Heart left ventricle (tissue), 16 donors: ENCODE results near the gene GJD4. TPM values are rescaled to one million over a fixed set of nuclear protein-coding genes. Genes with fewer than 3 reads are reported as not detected.

Source experiments
- ATAC-seq, 4 donors: fragments of 200-7000 bp; cut with Tn5 transposase; one replicate each; pipeline ENCODE4 v1.9.1; 2020 to 2022; ENCODE audit warnings: moderate library complexity in 4 of 4, mild to moderate bottlenecking in 3 of 4, moderate number of reproducible peaks in 1 of 4
- DNase-seq, 5 donors: peaks; one replicate each; pipeline ENCODE4 v3.0.0-alpha.2; 2020
- H3K27ac ChIP-seq, 12 donors: fragments of 200-600 bp; sonication (generic) in 4 of 12; one replicate each; pipeline versions ENCODE4 v1.5.0 to v1.8.0; 2016 to 2022; ENCODE audit warnings: mild to moderate bottlenecking in 2 of 12
- H3K27me3 ChIP-seq, 9 donors: fragments of 200-600 bp; sonication (generic) in 2 of 9; one replicate each; pipeline versions ENCODE4 v1.5.1 to v1.8.0; 2016 to 2022; ENCODE audit warnings: mild to moderate bottlenecking in 3 of 9
- H3K36me3 ChIP-seq, 9 donors: fragments of 200-600 bp; sonication (generic) in 2 of 9; one replicate each; pipeline versions ENCODE4 v1.5.0 to v1.8.0; 2018 to 2022; ENCODE audit warnings: mild to moderate bottlenecking in 2 of 9
- H3K4me1 ChIP-seq, 12 donors: fragments of 200-600 bp; sonication (generic) in 4 of 12; one replicate each; pipeline versions ENCODE4 v1.5.0 to v1.8.0; 2016 to 2022; ENCODE audit warnings: mild to moderate bottlenecking in 3 of 12
- H3K4me3 ChIP-seq, 12 donors: fragments of 200-600 bp; sonication (generic) in 4 of 12; one replicate each; pipeline versions ENCODE4 v1.5.0 to v1.8.0; 2017 to 2022; ENCODE audit warnings: mild to moderate bottlenecking in 9 of 12, moderate library complexity in 4 of 12
- H3K9me3 ChIP-seq, 12 donors: fragments of 200-600 bp; sonication (generic) in 4 of 12; one replicate each; pipeline versions ENCODE4 v1.5.0 to v1.8.0; 2016 to 2022; ENCODE audit warnings: mild to moderate bottlenecking in 1 of 12
- POLR2A ChIP-seq, 2 donors: fragments of 450-650 bp; IDR thresholded peaks; one replicate each; pipeline ENCODE4 v1.6.1; 2017; ENCODE audit warnings: antibody characterized with exemption in 2 of 2, mild to moderate bottlenecking in 2 of 2, moderate library complexity in 2 of 2
- WGBS, 4 donors: extraction: QIAGEN DNeasy Blood & Tissue Kit in 2 of 4; methylation state at CpG; one replicate each; pipeline versions ENCODE4 v1.1.5 to v1.1.7; 2013 to 2018; 5-methylcytosine and 5-hydroxymethylcytosine counted together
- intact Hi-C, 10 donors: fragments of 100-400 bp; cut with DNase I; formaldehyde crosslinking; loops; one replicate each; pipeline versions ENCODE4 v1.11.1 to v1.14.2; 2022
- polyA plus RNA-seq, 2 donors: library from polyadenylated mRNA; stranded (reverse); fragments of 200-250 nt; gene quantifications; one replicate each; pipeline ENCODE4 v1.2.3, GENCODE V29; 2013
- total RNA-seq, 9 donors: library from RNA; depleted of rRNA in 2 of 9; stranded (reverse); fragments of >200 nt in 2 of 9; fragmentation: NEBNext Ultra II Directional in 3 of 9; extraction: Animal tissue kit (Norgen Biotek cat#: 25700) in 3 of 9; gene quantifications; one replicate each; pipeline versions ENCODE4 v1.1.0 to v1.2.4, GENCODE V29; 2016 to 2023
- TF ChIP-seq, protein P1 (sequence below), 12 donors: fragments of 200-600 bp; sonication (generic) in 4 of 12; IDR thresholded peaks; one replicate each; pipeline versions ENCODE4 v1.5.0 to v1.8.0; 2018 to 2022; ENCODE audit warnings: antibody characterized with exemption in 12 of 12, mild to moderate bottlenecking in 5 of 12
- donor health status: ischemic (EF 13 %, LVEDD 7.1; RV severe dilation, severe dysfunction).
- donor health status: healthy with polysubstance abuse.
- donor health status: DM: no; HTN: yes; CAD: no.
- donor health status: DM: no; HTN: no; CAD: no.
- donor health status: ischemic (EF 25% LVEDD 6.9; RV normal size, moderate dysfunction).
- donor health status: ischemic (EF 25% LVEDD 5.7; RV mildly dilated, moderate dysfunction).
- donor health status: healthy.
- donor health status: DM: yes; HTN: yes; CAD: no.
- donor health status: ischemic (EF 35%, LVEDD 5.7; RV mildly dilated, moderate dysfunction).
- donor health status: nonischemic (EF 11% LVEDD 7.7; RV severe dilation, severe dysfunction).
- donor health status: DM: yes; HTN: yes; CAD: no.
- donor health status: PGD.
- donor health status: ischemic (EF 29% LVEDD 5.4; RV normal size, mild dysfunction).
- donor health status: nonischemic (EF 23%, LVEDD 6.1; RV moderate dilation, normal function).

The GJD4 gene
- total and polyA plus RNA-seq, 11 donors: not detected

DNA sequence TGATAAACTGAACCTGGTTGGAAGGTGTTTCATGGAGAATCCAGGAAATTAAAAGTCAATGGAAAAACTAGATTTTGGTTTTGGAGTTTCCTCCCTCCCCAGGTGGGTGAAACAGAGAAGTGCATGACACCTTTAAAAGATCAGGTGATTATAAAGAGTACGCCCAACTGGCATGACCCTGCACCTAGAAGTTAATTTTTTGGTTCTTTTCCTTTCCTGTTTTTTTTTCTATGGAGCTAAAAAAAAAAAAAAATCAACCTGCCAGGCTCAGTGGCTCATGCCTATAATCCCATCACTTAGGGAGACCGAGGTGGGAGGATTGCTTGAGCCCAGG, 7.9 kb downstream of the GJD4 start:
- no peaks in the 10 kb centered on the region for H3K36me3 ChIP-seq
- DNase-seq: no peak
- intact Hi-C loops: no loop called here
- WGBS, 4 donors: 82 to 88% (median 84%) methylated on average over 2 of the region's 2 CpGs
- H3K4me1 ChIP-seq: peaks cover 0 to 4% (median 0%) of the 10 kb centered on the region in 12 donors
- no peak overlapping the region for H3K27ac ChIP-seq
- H3K27me3 ChIP-seq: peaks cover 0 to 20% (median 11%) of the 10 kb centered on the region in 9 donors
- no peak overlapping the region for H3K4me3 ChIP-seq
- H3K9me3 ChIP-seq: no peaks in the 10 kb centered on the region
- TF ChIP-seq, protein P1, sequence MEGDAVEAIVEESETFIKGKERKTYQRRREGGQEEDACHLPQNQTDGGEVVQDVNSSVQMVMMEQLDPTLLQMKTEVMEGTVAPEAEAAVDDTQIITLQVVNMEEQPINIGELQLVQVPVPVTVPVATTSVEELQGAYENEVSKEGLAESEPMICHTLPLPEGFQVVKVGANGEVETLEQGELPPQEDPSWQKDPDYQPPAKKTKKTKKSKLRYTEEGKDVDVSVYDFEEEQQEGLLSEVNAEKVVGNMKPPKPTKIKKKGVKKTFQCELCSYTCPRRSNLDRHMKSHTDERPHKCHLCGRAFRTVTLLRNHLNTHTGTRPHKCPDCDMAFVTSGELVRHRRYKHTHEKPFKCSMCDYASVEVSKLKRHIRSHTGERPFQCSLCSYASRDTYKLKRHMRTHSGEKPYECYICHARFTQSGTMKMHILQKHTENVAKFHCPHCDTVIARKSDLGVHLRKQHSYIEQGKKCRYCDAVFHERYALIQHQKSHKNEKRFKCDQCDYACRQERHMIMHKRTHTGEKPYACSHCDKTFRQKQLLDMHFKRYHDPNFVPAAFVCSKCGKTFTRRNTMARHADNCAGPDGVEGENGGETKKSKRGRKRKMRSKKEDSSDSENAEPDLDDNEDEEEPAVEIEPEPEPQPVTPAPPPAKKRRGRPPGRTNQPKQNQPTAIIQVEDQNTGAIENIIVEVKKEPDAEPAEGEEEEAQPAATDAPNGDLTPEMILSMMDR (IDR thresholded peaks at IDR 0.05): no peak
- TF ChIP-seq POLR2A (IDR thresholded peaks at IDR 0.05): no peak
- no peak for ATAC-seq

DNA sequence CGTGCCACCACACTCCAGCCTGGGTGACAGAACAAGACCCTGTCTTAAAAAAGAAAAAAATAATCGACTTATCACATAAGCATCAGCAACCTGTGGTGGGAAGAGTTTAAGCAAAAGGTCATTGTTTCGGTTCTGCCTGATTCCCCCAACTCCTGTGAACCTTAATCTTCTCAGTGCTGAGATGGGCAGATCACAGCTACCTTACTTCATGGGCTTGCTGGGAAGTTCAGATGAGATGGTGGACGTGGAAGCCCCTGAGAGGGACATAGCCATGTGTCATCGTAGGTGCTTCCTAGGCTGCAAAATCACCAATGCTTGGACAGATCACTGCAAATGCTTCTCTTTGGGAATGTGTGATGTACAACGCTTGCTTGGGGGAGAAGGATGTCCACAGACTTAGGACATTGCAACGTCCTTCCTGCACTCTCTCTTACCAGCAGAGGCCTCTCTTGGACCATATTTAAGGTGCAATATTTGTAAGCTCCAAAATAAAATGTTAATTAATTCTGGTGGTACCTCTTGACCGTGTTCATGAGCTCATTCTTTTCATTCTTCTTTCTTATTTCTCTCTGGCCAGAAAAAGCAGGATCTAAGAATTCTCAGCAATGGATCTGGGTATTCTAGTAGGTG, 8.6 kb downstream of the GJD4 start:
- H3K27me3 ChIP-seq: peaks cover 0 to 13% (median 5%) of the 10 kb centered on the region in 9 donors
- TF ChIP-seq, protein P1 (IDR thresholded peaks at IDR 0.05): peak in 9 of 12 donors; percentile 24 to 55 (median 34)
- no peak for TF ChIP-seq POLR2A (IDR thresholded peaks at IDR 0.05)
- DNase-seq (no peak), ATAC-seq (peak in 1 of 4 donors; percentile 47)
- H3K9me3 ChIP-seq: no peaks in the 10 kb centered on the region
- no peak overlapping the region for H3K27ac ChIP-seq
- intact Hi-C loops: no loop called here
- no peak overlapping the region for H3K4me3 ChIP-seq
- no peaks in the 10 kb centered on the region for H3K36me3 ChIP-seq
- WGBS, 4 donors: 52 to 63% (median 55%) methylated on average over 8 of the region's 8 CpGs
- H3K4me1 ChIP-seq: no peaks in the 10 kb centered on the region

DNA sequence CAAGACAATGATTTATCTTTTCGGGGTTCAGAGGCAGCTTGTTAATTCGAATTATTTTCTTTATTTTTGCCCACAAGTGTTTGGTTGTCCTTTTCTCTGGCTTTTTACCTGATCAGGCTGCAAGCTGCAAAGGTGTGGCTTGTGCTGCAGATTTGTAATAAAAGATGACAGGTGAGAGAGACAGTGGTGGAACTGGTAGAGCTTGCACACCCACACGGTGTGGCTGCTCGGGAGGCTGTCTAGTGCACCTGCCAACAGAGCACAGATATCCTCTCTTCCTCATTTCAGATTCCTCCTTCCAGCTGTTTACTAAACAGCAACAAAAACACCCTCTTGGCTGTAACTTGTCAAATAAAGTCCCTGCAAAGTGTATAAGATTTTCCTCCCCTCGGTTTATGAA, 9.2 kb downstream of the GJD4 start:
- intact Hi-C loops: no loop called here
- WGBS, 4 donors: 57 to 63% (median 60%) methylated on average over 5 of the region's 5 CpGs
- DNase-seq (no peak), ATAC-seq (no peak)
- H3K4me1 ChIP-seq: no peaks in the 10 kb centered on the region
- H3K36me3 ChIP-seq: no peaks in the 10 kb centered on the region
- peaks cover 0 to 12% (median 0%) of the 10 kb centered on the region in 9 donors for H3K27me3 ChIP-seq
- H3K27ac ChIP-seq: no peak overlapping the region
- H3K9me3 ChIP-seq: no peaks in the 10 kb centered on the region
- TF ChIP-seq POLR2A (IDR thresholded peaks at IDR 0.05): no peak
- TF ChIP-seq, protein P1 (IDR thresholded peaks at IDR 0.05): no peak
- H3K4me3 ChIP-seq: no peak overlapping the region

DNA sequence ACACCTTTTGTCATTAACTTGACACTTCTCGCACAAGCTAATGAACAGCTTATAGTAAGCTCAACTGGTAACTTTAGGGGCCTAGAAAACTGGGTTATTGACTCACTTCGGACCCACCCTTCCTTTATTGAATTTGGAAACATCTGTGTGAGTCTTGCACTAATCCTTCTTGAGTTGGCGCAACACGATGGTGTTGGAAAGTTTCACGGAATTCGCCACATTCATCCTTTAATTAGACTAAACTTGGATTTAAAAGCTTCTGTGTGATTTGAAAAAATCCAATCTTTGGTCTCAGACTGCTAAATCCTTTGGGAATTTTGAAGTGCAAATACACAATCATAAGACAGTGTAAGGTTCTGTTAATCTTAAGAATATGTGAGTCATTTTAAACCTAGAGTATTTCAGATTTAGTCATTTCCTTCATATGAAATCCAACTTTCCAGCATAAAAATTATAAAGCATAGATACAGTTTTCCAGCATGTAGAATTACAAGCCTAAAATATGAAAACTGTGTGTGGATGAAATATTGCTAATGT, 21.9 kb downstream of the GJD4 start:
- intact Hi-C loops: no loop called here
- no peak overlapping the region for H3K27ac ChIP-seq
- H3K36me3 ChIP-seq: no peaks in the 10 kb centered on the region
- no peaks in the 10 kb centered on the region for H3K4me1 ChIP-seq
- no peaks in the 10 kb centered on the region for H3K27me3 ChIP-seq
- ATAC-seq: no peak
- TF ChIP-seq, protein P1 (IDR thresholded peaks at IDR 0.05): no peak
- TF ChIP-seq POLR2A (IDR thresholded peaks at IDR 0.05): no peak
- DNase-seq: no peak
- H3K4me3 ChIP-seq: no peak overlapping the region
- 84 to 92% (median 87%) methylated on average over 6 of the region's 6 CpGs for WGBS, 4 donors
- no peaks in the 10 kb centered on the region for H3K9me3 ChIP-seq
